HEK293T (cell line): ENCODE data around the gene RMI1.
A peak's percentile ranks its signal among the peaks of the same experiment; 100 is the strongest.

Source experiments
- CTCF ChIA-PET: fragments of 350-600 bp; formaldehyde crosslinking; extraction: SDS; loops from one replicate; lab custom pipeline; 2021; ENCODE audit warnings: antibody characterized with exemption, inconsistent platforms; lab: Yijun Ruan, JAX
- POLR2A ChIA-PET: fragments of 350-600 bp; formaldehyde crosslinking; extraction: SDS; loops from one replicate; lab custom pipeline; 2020; ENCODE audit warnings: antibody characterized with exemption, inconsistent platforms; lab: Yijun Ruan, JAX
- DNase-seq: peaks from one replicate; pipeline ENCODE4 v3.0.0; 2012; ENCODE audit warnings: mixed read lengths; ENCODE audit errors: extremely low spot score
- ARNT ChIP-seq: fragments of 450-650 bp; IDR thresholded peaks from 2 replicates; pipeline ENCODE4 v1.6.1; 2017; ENCODE audit warnings: mild to moderate bottlenecking
- BHLHE40 ChIP-seq: fragments of 450-650 bp; IDR thresholded peaks from 2 replicates; pipeline ENCODE4 v1.6.1; 2016; ENCODE audit warnings: mild to moderate bottlenecking, moderate library complexity, borderline replicate concordance
- CTBP1 ChIP-seq: fragments of 450-650 bp; IDR thresholded peaks from 2 replicates; pipeline ENCODE4 v1.6.1; 2016; ENCODE audit warnings: borderline replicate concordance
- ELF4 ChIP-seq: fragments of 450-650 bp; IDR thresholded peaks from 2 replicates; pipeline ENCODE4 v1.6.1; 2017; ENCODE audit warnings: antibody characterized with exemption
- FOXA1 ChIP-seq: fragments of 450-650 bp; IDR thresholded peaks from 2 replicates; pipeline ENCODE4 v1.6.1; 2016; ENCODE audit warnings: mild to moderate bottlenecking
- FOXK2 ChIP-seq: fragments of 450-650 bp; IDR thresholded peaks from 2 replicates; pipeline ENCODE4 v1.6.1; 2016; ENCODE audit warnings: mild to moderate bottlenecking
- FOXM1 ChIP-seq: fragments of 450-650 bp; IDR thresholded peaks from 2 replicates; pipeline ENCODE4 v1.6.1; 2017; ENCODE audit warnings: mild to moderate bottlenecking, borderline replicate concordance
- HDGF ChIP-seq: fragments of 450-650 bp; IDR thresholded peaks from 2 replicates; pipeline ENCODE4 v1.6.1; 2017; ENCODE audit warnings: antibody characterized with exemption, borderline replicate concordance
- L3MBTL2 ChIP-seq: fragments of 450-650 bp; conservative IDR thresholded peaks from 2 replicates; pipeline ENCODE4 v1.6.1; 2016; ENCODE audit warnings: mild to moderate bottlenecking
- LEF1 ChIP-seq: fragments of 450-650 bp; IDR thresholded peaks from 2 replicates; pipeline ENCODE4 v1.6.1; 2017; ENCODE audit warnings: mild to moderate bottlenecking, borderline replicate concordance
- NFRKB ChIP-seq: fragments of 450-650 bp; IDR thresholded peaks from 2 replicates; pipeline ENCODE4 v1.6.1; 2016; ENCODE audit warnings: mild to moderate bottlenecking, moderate library complexity
- SP1 ChIP-seq: fragments of 450-650 bp; IDR thresholded peaks from 2 replicates; pipeline ENCODE4 v1.6.1; 2017
- SUZ12 ChIP-seq: fragments of 450-650 bp; IDR thresholded peaks from 2 replicates; pipeline ENCODE4 v1.6.1; 2016; ENCODE audit warnings: mild to moderate bottlenecking
- TARDBP ChIP-seq: fragments of 450-650 bp; IDR thresholded peaks from 2 replicates; pipeline ENCODE4 v1.6.1; 2016
- ZNF384 ChIP-seq: fragments of 450-650 bp; IDR thresholded peaks from 2 replicates; pipeline ENCODE4 v1.6.1; 2016
- TF ChIP-seq, protein P1 (sequence below): fragments of 450-650 bp; IDR thresholded peaks from 2 replicates; pipeline ENCODE4 v1.6.1; 2016

The RMI1 gene

DNA sequence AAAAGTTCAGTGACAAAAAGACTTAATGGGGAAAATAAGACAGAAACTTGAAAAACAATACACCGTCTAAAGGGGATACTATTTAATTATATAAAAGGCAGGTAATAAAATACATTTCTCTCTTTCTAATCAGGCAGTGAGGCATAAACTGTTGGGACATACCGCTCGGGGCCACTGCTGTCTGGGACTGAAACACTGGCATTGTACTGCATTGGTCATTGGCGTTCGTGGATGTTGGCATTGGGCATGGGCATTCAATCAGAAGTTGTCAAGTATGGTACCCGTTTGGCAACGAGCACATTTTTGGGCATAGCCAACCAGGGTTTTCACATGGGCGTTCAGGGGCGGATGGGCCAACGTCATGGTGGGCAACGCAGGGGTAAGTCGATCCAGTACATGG is 5.3 kb upstream of the RMI1 start:
- POLR2A ChIA-PET, result no interaction called here
- CTCF ChIA-PET, result no interaction called here
- no peak for DNase-seq
- TF ChIP-seq NFRKB (no peak), ARNT (no peak), SP1 (no peak), TARDBP (no peak), FOXK2 (no peak)

DNA sequence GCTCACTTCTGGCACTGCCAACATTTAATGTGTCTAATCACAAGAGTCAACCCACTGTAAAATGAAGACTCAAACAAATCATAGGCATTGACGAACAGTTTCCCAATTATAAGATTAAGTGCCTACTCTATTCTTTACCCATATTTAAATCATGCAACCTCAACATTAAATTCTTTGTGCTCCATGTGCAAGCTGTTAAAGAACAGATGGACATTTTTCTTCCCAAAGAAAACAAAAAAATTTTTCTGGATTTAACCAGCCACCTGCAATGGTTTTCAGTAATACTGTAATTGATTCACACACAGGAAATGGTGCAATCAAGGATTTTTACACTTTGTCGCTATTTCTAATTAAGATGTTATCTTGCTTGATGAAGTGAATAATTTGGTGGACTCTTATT is 4.2 kb upstream of the RMI1 start:
- ChIA-PET CTCF (no interaction called here), POLR2A (no interaction called here)

DNA sequence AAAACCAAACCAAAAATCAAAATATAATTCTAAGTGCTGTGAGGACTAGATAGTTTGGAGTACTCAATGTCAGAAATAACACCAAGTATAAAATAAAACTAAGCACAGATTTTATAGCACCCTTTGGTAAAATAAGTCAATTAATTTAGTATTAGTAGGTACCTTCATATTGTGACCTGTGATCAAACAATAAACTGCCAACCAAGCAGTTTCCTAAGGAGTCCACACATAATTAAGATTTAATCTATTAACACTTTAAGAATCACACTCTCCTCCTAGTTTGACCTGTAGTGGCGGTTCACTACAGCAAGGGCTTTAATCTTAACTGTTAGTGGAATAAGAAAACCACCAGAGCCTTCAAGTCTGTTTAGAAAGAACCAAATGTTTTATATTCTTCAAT is 3.4 kb upstream of the RMI1 start:
- TF ChIP-seq FOXK2 (no peak), CTBP1 (no peak), ELF4 (no peak), L3MBTL2 (no peak), SUZ12 (no peak), NFRKB (no peak), HDGF (no peak)
- ChIA-PET POLR2A (no interaction called here), CTCF (no interaction called here)
- no peak for DNase-seq

More for the DNA sequence above, 4.2 kb upstream of the RMI1 start:
- DNase-seq, result no peak
- TF ChIP-seq NFRKB, result no peak
- no peak for TF ChIP-seq ARNT
- TF ChIP-seq SUZ12, result no peak
- no peak for TF ChIP-seq HDGF
- TF ChIP-seq, protein P1, sequence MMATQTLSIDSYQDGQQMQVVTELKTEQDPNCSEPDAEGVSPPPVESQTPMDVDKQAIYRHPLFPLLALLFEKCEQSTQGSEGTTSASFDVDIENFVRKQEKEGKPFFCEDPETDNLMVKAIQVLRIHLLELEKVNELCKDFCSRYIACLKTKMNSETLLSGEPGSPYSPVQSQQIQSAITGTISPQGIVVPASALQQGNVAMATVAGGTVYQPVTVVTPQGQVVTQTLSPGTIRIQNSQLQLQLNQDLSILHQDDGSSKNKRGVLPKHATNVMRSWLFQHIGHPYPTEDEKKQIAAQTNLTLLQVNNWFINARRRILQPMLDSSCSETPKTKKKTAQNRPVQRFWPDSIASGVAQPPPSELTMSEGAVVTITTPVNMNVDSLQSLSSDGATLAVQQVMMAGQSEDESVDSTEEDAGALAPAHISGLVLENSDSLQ, result no peak
- no peak for TF ChIP-seq FOXK2
- no peak for TF ChIP-seq CTBP1
- no peak for TF ChIP-seq FOXA1
- no peak for TF ChIP-seq L3MBTL2
- no peak for TF ChIP-seq LEF1
- no peak for TF ChIP-seq BHLHE40
- no peak for TF ChIP-seq ZNF384
- no peak for TF ChIP-seq TARDBP
- TF ChIP-seq SP1, result no peak
- no peak for TF ChIP-seq ELF4
- TF ChIP-seq FOXM1, result no peak

DNA sequence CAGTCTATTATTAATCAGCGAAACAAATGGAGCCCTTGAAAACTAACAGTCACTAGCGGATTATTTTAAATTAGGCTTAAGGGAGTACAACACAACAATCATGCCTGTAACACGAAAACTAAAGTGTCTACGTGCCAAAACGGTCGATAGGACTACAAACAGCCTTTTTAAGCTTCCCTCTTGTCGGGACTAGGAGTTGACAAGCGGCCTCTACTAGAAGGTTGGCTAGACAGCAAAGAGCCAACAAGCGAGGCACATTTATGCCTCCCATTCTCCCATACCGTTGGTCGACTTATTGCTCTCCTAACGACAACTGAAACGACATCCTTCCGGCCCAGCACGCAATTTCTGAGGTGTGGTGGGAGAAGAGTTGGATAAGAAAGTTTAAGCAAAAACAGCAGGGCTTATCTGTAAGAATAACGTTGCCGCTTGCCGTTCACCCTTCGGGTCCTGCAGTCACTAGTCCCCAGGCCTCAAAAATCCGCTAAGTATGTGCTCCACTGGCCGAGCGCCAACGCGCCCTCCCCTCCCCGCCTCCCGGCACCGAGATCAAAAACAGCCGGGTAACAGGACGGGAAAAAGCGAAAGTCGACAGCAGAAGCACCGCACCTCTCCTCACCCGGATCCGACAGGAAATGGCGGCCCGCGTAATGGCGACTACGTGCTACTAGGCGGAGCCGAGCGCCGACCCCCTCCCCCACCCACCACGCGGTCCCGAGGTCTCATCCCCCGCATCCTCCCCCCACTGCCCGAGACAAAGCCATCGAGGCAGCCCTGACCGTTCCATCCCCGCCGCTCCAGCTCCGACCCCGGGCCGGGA is 1.4 kb upstream of the RMI1 start:
- TF ChIP-seq, protein P1, result no peak
- TF ChIP-seq CTBP1, result no peak
- 0 out of 2 replicates have a peak, but pooled peaks have one; percentile 31 for TF ChIP-seq L3MBTL2
- no peak for TF ChIP-seq ARNT
- DNase-seq, result peak; percentile 67
- CTCF ChIA-PET, result no interaction called here
- POLR2A ChIA-PET, result interaction anchor here (0.8 to 2.7 kb wide), 6 partner anchors 12 to 88 kb away, joined by 3 to 34 read pairs (median 10); partner anchors contain the start of gene KIF27

DNA sequence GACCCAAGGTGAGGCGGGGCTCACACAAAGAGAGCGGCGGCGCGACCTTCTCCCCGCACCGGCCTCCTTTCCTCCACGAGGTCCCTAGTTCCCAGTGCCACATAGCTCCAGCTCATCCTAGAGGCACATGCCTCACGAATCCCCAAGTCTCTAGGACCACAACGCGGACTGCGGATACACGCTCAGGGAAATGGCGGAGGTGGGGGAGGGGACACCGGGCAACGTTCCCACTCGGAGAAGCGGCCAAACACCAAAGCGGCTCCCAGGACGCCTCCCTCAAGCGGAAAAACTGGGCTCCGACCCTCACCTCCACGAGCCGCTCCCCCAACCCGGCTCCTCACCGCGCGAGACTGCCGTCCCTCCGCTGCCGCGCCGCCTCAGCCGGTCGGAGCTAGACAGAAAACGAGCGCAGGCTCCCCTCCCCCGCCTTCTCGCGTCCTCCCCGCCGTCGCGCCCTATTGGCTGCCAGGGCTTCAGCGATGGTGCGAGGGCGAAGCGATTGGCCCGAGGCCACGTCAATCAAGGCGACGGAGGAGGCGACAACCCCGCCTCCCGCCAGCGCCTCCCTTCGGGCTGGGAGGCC is 702 bp upstream of the RMI1 start, which contains the start of gene HNRNPK:
Gene HNRNPK (minus strand): TSS at position 404 of the 583 bp plus-strand sequence. CDS start 1,963 bp downstream, outside the sequence.
- ChIA-PET CTCF (no interaction called here), POLR2A (interaction anchor here (0.6 to 2.7 kb wide), 16 partner anchors 13 to 284 kb away, joined by 3 to 34 read pairs (median 4); partner anchors contain the start of gene KIF27)
- TF ChIP-seq, protein P1, result peak; percentile 99
- TF ChIP-seq CTBP1 (no peak), NFRKB (peak; percentile 87)
- peak; percentile 97 for DNase-seq

DNA sequence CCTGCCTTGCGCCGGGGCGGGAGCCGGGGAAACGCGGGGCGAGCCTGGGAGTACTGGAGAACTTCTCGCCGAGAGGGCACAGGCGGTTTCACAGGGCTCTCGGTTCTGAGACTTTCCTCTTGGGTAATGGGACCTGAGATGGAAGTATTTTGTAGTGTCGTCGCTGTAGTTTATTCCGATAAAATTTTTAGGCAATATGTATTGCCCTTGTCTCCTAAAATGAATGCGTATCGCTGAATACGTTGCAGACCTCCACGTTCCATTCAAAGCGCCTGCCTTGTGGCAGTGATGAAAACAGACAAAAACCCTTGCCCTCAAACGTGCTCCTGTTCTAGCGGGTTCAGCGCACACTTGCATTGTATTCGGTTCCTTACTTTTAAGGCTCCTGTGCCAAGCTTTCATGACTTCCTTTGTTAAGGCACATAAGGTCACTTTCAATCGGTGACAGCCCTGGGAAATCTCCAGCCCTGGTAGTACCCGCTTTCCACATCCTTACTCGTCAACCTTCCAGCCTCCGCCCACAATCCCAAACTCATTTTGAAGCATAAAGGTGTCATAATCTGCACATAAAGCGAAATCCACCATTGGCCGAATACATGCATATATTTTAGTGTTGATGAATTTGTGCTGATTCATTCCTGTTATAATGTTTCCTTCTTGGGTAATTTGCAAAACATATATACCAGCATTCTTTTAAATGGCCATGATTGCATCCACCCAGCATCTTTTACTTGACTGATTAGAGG is 694 bp downstream of the RMI1 start:
- ChIA-PET POLR2A (interaction anchor here (0.6 to 2.7 kb wide), 14 partner anchors 14 to 283 kb away, joined by 3 to 34 read pairs (median 4); partner anchors contain the start of gene KIF27), CTCF (no interaction called here)
- TF ChIP-seq L3MBTL2, result no peak
- TF ChIP-seq SUZ12, result no peak
- DNase-seq, result no peak
